ENCODE data around the gene TPPP3. TPM values are rescaled to one million over a fixed set of nuclear protein-coding genes. Genes with fewer than 3 reads are reported as not detected.

TPPP3 gene
- polyA plus RNA-seq, 3 donors: 63.1 to 123 (median 78.6) TPM

- H3K27me3 Mint-ChIP-seq (ENCODE audit: low read depth in 3 of 3): peaks cover 56 to 77% (median 58%) of the 10 kb centered on the region in 3 donors
- Histone ChIP-seq H3K27ac (ENCODE audit: low read depth in 1 of 2, low read length in 2 of 2) (no peak overlapping the region), H4K20me1 (ENCODE audit: insufficient read depth, low read length) (peaks cover 45% of the 10 kb centered on the region), H3K36me3 (replicated peaks in 1 of 2; ENCODE audit: control insufficient read depth in 1 of 2, insufficient read depth in 2 of 2, low read length in 2 of 2) (no peaks in the 10 kb centered on the region), H2AFZ (ENCODE audit: insufficient read depth, low read depth, low read length, poor library complexity, severe bottlenecking) (no peak overlapping the region), H3K4me1 (ENCODE audit: control insufficient read depth in 1 of 2, insufficient read depth in 2 of 2, low read length in 2 of 2) (peaks cover 14 to 18% of the 10 kb centered on the region in 2 donors), H3K4me2 (replicated peaks; ENCODE audit: extremely low read depth, low read length, poor library complexity, severe bottlenecking) (no peak overlapping the region), H3K27me3 (ENCODE audit: control insufficient read depth in 2 of 2, insufficient read depth in 2 of 2, low read length in 2 of 2) (peaks cover 22 to 62% of the 10 kb centered on the region in 2 donors), H3K9ac (ENCODE audit: insufficient read depth, low read length, poor library complexity, severe bottlenecking) (no peak overlapping the region), H3K79me2 (ENCODE audit: insufficient read depth, low read length) (no peaks in the 10 kb centered on the region), H3K4me3 (replicated peaks in 1 of 3; ENCODE audit: low read depth in 2 of 3, low read length in 3 of 3) (no peak overlapping the region), H3K9me3 (replicated peaks in 1 of 2; ENCODE audit: control insufficient read depth in 1 of 2, insufficient read depth in 1 of 2, low read length in 2 of 2) (peaks cover 0 to 9% of the 10 kb centered on the region in 2 donors)
- peaks cover 16% of the 10 kb centered on the region for H3K4me1 Mint-ChIP-seq
- WGBS (ENCODE audit: insufficient coverage): 27% methylated on average over 11 of the region's 11 CpGs
- TF ChIP-seq CTCF (IDR thresholded peaks at IDR 0.05): peak; percentile 87
- intact Hi-C loops (cut with micrococcal nuclease): loop anchor here (2.0 to 5.0 kb wide), 2 partner anchors 37 to 39 kb away; no protein-coding TSS in a partner anchor
- H3K4me3 Mint-ChIP-seq: peak overlapping the region in 1 of 2 donors; percentile 76
- H3K36me3 Mint-ChIP-seq: peaks cover 9 to 12% of the 10 kb centered on the region in 2 donors
- no peak overlapping the region for H3K27ac Mint-ChIP-seq
- peak; percentile 43 to 61 (median 58) for DNase-seq
- H3K9me3 Mint-ChIP-seq: peaks cover 0 to 21% (median 3%) of the 10 kb centered on the region in 7 donors
Observed at GRCh38 chr16:67428146-67428731, 34.9 kb upstream of the TPPP3 start.

- Histone ChIP-seq H3K9me3 (replicated peaks in 1 of 2; ENCODE audit: control insufficient read depth in 1 of 2, insufficient read depth in 1 of 2, low read length in 2 of 2) (peaks cover 0 to 9% of the 10 kb centered on the region in 2 donors), H3K4me2 (replicated peaks; ENCODE audit: extremely low read depth, low read length, poor library complexity, severe bottlenecking) (no peak overlapping the region), H3K4me3 (replicated peaks in 1 of 3; ENCODE audit: low read depth in 2 of 3, low read length in 3 of 3) (no peak overlapping the region), H3K79me2 (ENCODE audit: insufficient read depth, low read length) (no peaks in the 10 kb centered on the region), H3K36me3 (replicated peaks in 1 of 2; ENCODE audit: control insufficient read depth in 1 of 2, insufficient read depth in 2 of 2, low read length in 2 of 2) (no peaks in the 10 kb centered on the region), H3K4me1 (ENCODE audit: control insufficient read depth in 1 of 2, insufficient read depth in 2 of 2, low read length in 2 of 2) (peaks cover 13 to 16% of the 10 kb centered on the region in 2 donors), H3K27ac (ENCODE audit: low read depth in 1 of 2, low read length in 2 of 2) (no peak overlapping the region), H3K27me3 (ENCODE audit: control insufficient read depth in 2 of 2, insufficient read depth in 2 of 2, low read length in 2 of 2) (peaks cover 19 to 50% of the 10 kb centered on the region in 2 donors), H2AFZ (ENCODE audit: insufficient read depth, low read depth, low read length, poor library complexity, severe bottlenecking) (no peak overlapping the region), H4K20me1 (ENCODE audit: insufficient read depth, low read length) (peaks cover 32% of the 10 kb centered on the region), H3K9ac (ENCODE audit: insufficient read depth, low read length, poor library complexity, severe bottlenecking) (no peak overlapping the region)
- no peak overlapping the region for H3K4me3 Mint-ChIP-seq
- H3K27ac Mint-ChIP-seq: peak overlapping the region in 1 of 7 donors; percentile 39
- DNase-seq: no peak
- peaks cover 0 to 18% (median 3%) of the 10 kb centered on the region in 7 donors for H3K9me3 Mint-ChIP-seq
- WGBS (ENCODE audit: insufficient coverage): 82% methylated on average over 7 of the region's 7 CpGs
- peaks cover 4 to 5% of the 10 kb centered on the region in 2 donors for H3K36me3 Mint-ChIP-seq
- no peak for TF ChIP-seq CTCF (IDR thresholded peaks at IDR 0.05)
- peaks cover 45 to 68% (median 48%) of the 10 kb centered on the region in 3 donors for H3K27me3 Mint-ChIP-seq (ENCODE audit: low read depth in 3 of 3)
- H3K4me1 Mint-ChIP-seq: peaks cover 11% of the 10 kb centered on the region
- intact Hi-C loops (cut with micrococcal nuclease): loop anchor here in 1 of 2 donors (5.0 kb wide), 1 partner anchor 40 kb away; no protein-coding TSS in a partner anchor
Observed at GRCh38 chr16:67426950-67427349, 33.7 kb upstream of the TPPP3 start.
